Colonic mucosa (tissue), 4 donors: Measurements from ENCODE around the gene CTU1. TPM values are rescaled to one million over a fixed set of nuclear protein-coding genes. Genes with fewer than 3 reads are reported as not detected.

ENCODE experiments used
- DNase-seq: peaks from one replicate; pipeline ENCODE4 v3.0.0-alpha.2; 2020
- H3K27ac ChIP-seq: fragments of 200-600 bp; one replicate; pipeline ENCODE4 v1.8.0; 2021
- H3K27me3 ChIP-seq: fragments of 200-600 bp; one replicate; pipeline ENCODE4 v1.8.0; 2021
- H3K36me3 ChIP-seq: fragments of 200-600 bp; one replicate; pipeline ENCODE4 v1.8.0; 2021
- H3K4me1 ChIP-seq: fragments of 200-600 bp; one replicate; pipeline ENCODE4 v1.8.0; 2021; ENCODE audit warnings: mild to moderate bottlenecking
- H3K4me3 ChIP-seq: fragments of 200-600 bp; one replicate; pipeline ENCODE4 v1.8.0; 2021
- H3K9ac ChIP-seq, 2 donors: one replicate each; pipeline ENCODE4 v1.7.0; 2013; ENCODE audit warnings: control low read depth in 2 of 2, low read depth in 2 of 2, low read length in 2 of 2
- H3K9me3 ChIP-seq: fragments of 200-600 bp; one replicate; pipeline ENCODE4 v1.8.0; 2021
- CTCF ChIP-seq: fragments of 200-600 bp; IDR thresholded peaks from one replicate; pipeline ENCODE4 v1.8.0; 2022; ENCODE audit warnings: antibody characterized with exemption, mild to moderate bottlenecking
- intact Hi-C: fragments of 100-400 bp; cut with DNase I; formaldehyde crosslinking; loops from one replicate; pipeline ENCODE4 v1.14.1; 2022
- total RNA-seq, 2 donors: library from RNA; stranded (reverse); fragmentation: NEBNext Ultra II Directional in 1 of 2; extraction: Animal tissue kit (Norgen Biotek cat#: 25700) in 1 of 2; gene quantifications; one replicate each; pipeline ENCODE4 v1.2.1, GENCODE V29; 2021
- donor health status: healthy.
- donor health status: DM: no; HTN: no; CAD: no.
- donor health status: DM: no; HTN: no; CAD: no.

CTU1 gene
- total RNA-seq, 2 donors from 2014 or later, result 6.1 to 11.8 TPM

- H3K4me1 ChIP-seq, result no peaks in the 10 kb centered on the region
- no peak overlapping the region for H3K27ac ChIP-seq
- H3K9me3 ChIP-seq, result peaks cover 3% of the 10 kb centered on the region
- intact Hi-C loops, result no loop called here
- H3K9ac ChIP-seq, result no peak overlapping the region
- TF ChIP-seq CTCF, result no peak
- H3K27me3 ChIP-seq, result peaks cover 8% of the 10 kb centered on the region
- no peak overlapping the region for H3K4me3 ChIP-seq
- H3K36me3 ChIP-seq, result no peaks in the 10 kb centered on the region
- DNase-seq, result no peak
Measured at GRCh38 chr19:51076631-51077213, 31.5 kb downstream of the CTU1 start.

- no peak for DNase-seq
- intact Hi-C loops, result no loop called here
- no peak overlapping the region for H3K9ac ChIP-seq
- peaks cover 8% of the 10 kb centered on the region for H3K27me3 ChIP-seq
- no peak overlapping the region for H3K27ac ChIP-seq
- TF ChIP-seq CTCF, result no peak
- H3K9me3 ChIP-seq, result peaks cover 3% of the 10 kb centered on the region
- H3K4me3 ChIP-seq, result no peak overlapping the region
- no peaks in the 10 kb centered on the region for H3K4me1 ChIP-seq
- H3K36me3 ChIP-seq, result no peaks in the 10 kb centered on the region
Measured at GRCh38 chr19:51075998-51076397, 32.2 kb downstream of the CTU1 start.

- Histone ChIP-seq H3K27ac (no peak overlapping the region), H3K9me3 (peaks cover 3% of the 10 kb centered on the region), H3K36me3 (no peaks in the 10 kb centered on the region), H3K4me1 (no peaks in the 10 kb centered on the region), H3K9ac (no peak overlapping the region), H3K4me3 (no peak overlapping the region), H3K27me3 (peaks cover 8% of the 10 kb centered on the region)
- DNase-seq, result no peak
- intact Hi-C loops, result no loop called here
- no peak for TF ChIP-seq CTCF
Measured at GRCh38 chr19:51071095-51071405, 37.2 kb downstream of the CTU1 start.

- Histone ChIP-seq H3K9ac (no peak overlapping the region), H3K27ac (no peak overlapping the region)
- intact Hi-C loops, result no loop called here
Measured at GRCh38 chr19:51070334-51071094, 37.7 kb downstream of the CTU1 start.

More at GRCh38 chr19:51070334-51071094, 37.7 kb downstream of the CTU1 start:
- TF ChIP-seq CTCF, result no peak
- peaks cover 3% of the 10 kb centered on the region for H3K9me3 ChIP-seq
- peaks cover 12% of the 10 kb centered on the region for H3K27me3 ChIP-seq
- no peak for DNase-seq
- H3K4me1 ChIP-seq, result no peaks in the 10 kb centered on the region
- no peaks in the 10 kb centered on the region for H3K36me3 ChIP-seq
- no peak overlapping the region for H3K4me3 ChIP-seq
